Spleen (tissue), 11 donors: ENCODE results near the gene MCTP1. TPM values are rescaled to one million over a fixed set of nuclear protein-coding genes. Genes with fewer than 3 reads are reported as not detected.

ENCODE experiments used
- DNase-seq: peaks from one replicate; pipeline ENCODE4 v3.0.0-alpha.2; 2020
- H3K27ac ChIP-seq, 8 donors: fragments of 200-600 bp; sonication (generic) in 7 of 8; 1 replicate in 4 of 8; 2 replicates in 4 of 8; pipeline versions ENCODE4 v1.5.0 to v1.8.0; 2016 to 2021; ENCODE audit warnings: inconsistent platforms in 4 of 8, mild to moderate bottlenecking in 4 of 8, moderate library complexity in 1 of 8
- H3K27me3 ChIP-seq, 7 donors: fragments of 200-600 bp; sonication (generic) in 6 of 7; replicated peaks in 1 of 7; 1 replicate in 4 of 7; 2 replicates in 3 of 7; pipeline versions ENCODE4 v1.5.0 to v1.8.0; 2016 to 2021; ENCODE audit warnings: inconsistent platforms in 3 of 7, mild to moderate bottlenecking in 1 of 7
- H3K36me3 ChIP-seq, 6 donors: fragments of 200-600 bp; sonication (generic) in 5 of 6; 1 replicate in 4 of 6; 2 replicates in 2 of 6; pipeline versions ENCODE4 v1.5.0 to v1.8.0; 2016 to 2021; ENCODE audit warnings: inconsistent platforms in 2 of 6
- H3K4me1 ChIP-seq, 6 donors: fragments of 200-600 bp; sonication (generic) in 5 of 6; 1 replicate in 3 of 6; 2 replicates in 3 of 6; pipeline versions ENCODE4 v1.5.0 to v1.8.0; 2016 to 2021; ENCODE audit warnings: inconsistent platforms in 3 of 6
- H3K4me3 ChIP-seq, 8 donors: fragments of 200-600 bp; sonication (generic) in 7 of 8; 1 replicate in 4 of 8; 2 replicates in 4 of 8; pipeline versions ENCODE4 v1.5.0 to v1.8.0; 2016 to 2021; ENCODE audit warnings: inconsistent platforms in 4 of 8, mild to moderate bottlenecking in 4 of 8, moderate library complexity in 2 of 8
- H3K9me3 ChIP-seq, 8 donors: fragments of 200-600 bp; sonication (generic) in 7 of 8; 1 replicate in 4 of 8; 2 replicates in 4 of 8; pipeline versions ENCODE4 v1.5.0 to v1.8.0; 2016 to 2021; ENCODE audit warnings: inconsistent platforms in 4 of 8
- CTCF ChIP-seq, 11 experiments: fragments of 200-600 bp in 7 of 11; fragments of 450-650 bp in 4 of 11; sonication (generic) in 4 of 11; IDR thresholded peaks in 8 of 11; conservative IDR thresholded peaks in 3 of 11; 1 replicate in 7 of 11; 2 replicates in 4 of 11; pipeline versions ENCODE4 v1.4.0 to v1.8.0; 2016 to 2021; ENCODE audit warnings: antibody characterized with exemption in 11 of 11, inconsistent platforms in 4 of 11, mild to moderate bottlenecking in 1 of 11
- POLR2A ChIP-seq, 3 donors: fragments of 450-650 bp; IDR thresholded peaks; one replicate each; pipeline ENCODE4 v1.5.1; 2017; ENCODE audit warnings: antibody characterized with exemption in 3 of 3, mild to moderate bottlenecking in 1 of 3
- POLR2AphosphoS5 ChIP-seq, 3 donors: sonication (generic); formaldehyde crosslinking; IDR thresholded peaks; one replicate each; pipeline ENCODE4 v1.5.1; 2017; ENCODE audit warnings: antibody characterized with exemption in 3 of 3
- WGBS, 5 donors: extraction: QIAGEN DNeasy Blood & Tissue Kit in 3 of 5; methylation state at CpG; one replicate each; pipeline versions ENCODE4 v1.1.5 to v1.1.7; 2013 to 2018; 5-methylcytosine and 5-hydroxymethylcytosine counted together
- intact Hi-C: fragments of 100-400 bp; cut with DNase I; formaldehyde crosslinking; loops from one replicate; pipeline ENCODE4 v1.15.0; 2023; ENCODE audit warnings: low total_unique reads
- polyA plus RNA-seq, 3 donors: library from polyadenylated mRNA; stranded (reverse); fragments of 200-250 nt; gene quantifications; one replicate each; pipeline ENCODE4 v1.2.1, GENCODE V29; 2013
- total RNA-seq, 7 donors: library from RNA; depleted of rRNA in 3 of 7; stranded (reverse); fragments of >200 nt in 3 of 7; fragmentation: NEBNext Ultra II Directional in 4 of 7; extraction: Animal tissue kit (Norgen Biotek cat#: 25700) in 4 of 7; gene quantifications; one replicate each; pipeline versions ENCODE4 v1.1.0 to v1.2.1, GENCODE V29; 2016 to 2021
- donor health status: healthy with polysubstance abuse.
- donor health status: DM: no; HTN: no; CAD: no; lungs with moderate emphysema.
- donor health status: DM: no; HTN: no; CAD: no.
- donor health status: Bipolar disorder and iron deficiency.
- donor health status: healthy.
- donor health status: DM: no; HTN: no; CAD: no.
- donor health status: DM: yes; HTN: yes; CAD: no.

Gene MCTP1
- total and polyA plus RNA-seq, 10 donors, result 1.2 to 57.2 (median 29.4) TPM

GRCh38 chr5:95221234-95221633 lies 63.7 kb downstream of the MCTP1 start:
- TF ChIP-seq POLR2A (IDR thresholded peaks at IDR 0.05), result no peak
- no peak for TF ChIP-seq CTCF (IDR thresholded peaks at IDR 0.05 in 8 of 11, conservative IDR thresholded peaks at IDR 0.05 in 3 of 11)
- TF ChIP-seq POLR2AphosphoS5 (IDR thresholded peaks at IDR 0.05), result no peak
- DNase-seq, result no peak
- Histone ChIP-seq H3K4me3 (no peak overlapping the region), H3K36me3 (no peaks in the 10 kb centered on the region), H3K9me3 (no peaks in the 10 kb centered on the region), H3K4me1 (no peaks in the 10 kb centered on the region), H3K27me3 (no peaks in the 10 kb centered on the region), H3K27ac (no peak overlapping the region)
- intact Hi-C loops, result no loop called here
- WGBS, 5 donors, result 83 to 93% (median 90%) methylated on average over 2 of the region's 2 CpGs

- Histone ChIP-seq H3K27ac (no peak overlapping the region), H3K4me1 (no peaks in the 10 kb centered on the region), H3K9me3 (no peaks in the 10 kb centered on the region), H3K36me3 (no peaks in the 10 kb centered on the region), H3K4me3 (no peak overlapping the region), H3K27me3 (no peaks in the 10 kb centered on the region)
- TF ChIP-seq CTCF (IDR thresholded peaks at IDR 0.05 in 8 of 11, conservative IDR thresholded peaks at IDR 0.05 in 3 of 11) (no peak), POLR2A (IDR thresholded peaks at IDR 0.05) (no peak), POLR2AphosphoS5 (IDR thresholded peaks at IDR 0.05) (no peak)
- intact Hi-C loops, result no loop called here
- DNase-seq, result no peak
- WGBS, 5 donors, result 73 to 87% (median 84%) methylated on average over 1 of the region's 1 CpG
Observed at GRCh38 chr5:95220381-95220780, 64.5 kb downstream of the MCTP1 start.

GRCh38 chr5:95219411-95219810 lies 65.5 kb downstream of the MCTP1 start:
- no peaks in the 10 kb centered on the region for H3K9me3 ChIP-seq
- 82 to 96% (median 88%) methylated on average over 3 of the region's 3 CpGs for WGBS, 5 donors
- no peak for DNase-seq
- no peak overlapping the region for H3K27ac ChIP-seq
- no peak for TF ChIP-seq CTCF (IDR thresholded peaks at IDR 0.05 in 8 of 11, conservative IDR thresholded peaks at IDR 0.05 in 3 of 11)
- no peak for TF ChIP-seq POLR2AphosphoS5 (IDR thresholded peaks at IDR 0.05)
- TF ChIP-seq POLR2A (IDR thresholded peaks at IDR 0.05), result no peak
- intact Hi-C loops, result no loop called here
- H3K4me3 ChIP-seq, result no peak overlapping the region
- no peaks in the 10 kb centered on the region for H3K4me1 ChIP-seq
- no peaks in the 10 kb centered on the region for H3K27me3 ChIP-seq
- no peaks in the 10 kb centered on the region for H3K36me3 ChIP-seq

- H3K4me1 ChIP-seq, result no peaks in the 10 kb centered on the region
- no peak overlapping the region for H3K27ac ChIP-seq
- no peaks in the 10 kb centered on the region for H3K27me3 ChIP-seq
- 79 to 91% (median 87%) methylated on average over 2 of the region's 2 CpGs for WGBS, 5 donors
- DNase-seq, result no peak
- no peak overlapping the region for H3K4me3 ChIP-seq
- H3K9me3 ChIP-seq, result no peaks in the 10 kb centered on the region
- H3K36me3 ChIP-seq, result no peaks in the 10 kb centered on the region
- TF ChIP-seq POLR2AphosphoS5 (IDR thresholded peaks at IDR 0.05), result no peak
- no peak for TF ChIP-seq CTCF (IDR thresholded peaks at IDR 0.05 in 8 of 11, conservative IDR thresholded peaks at IDR 0.05 in 3 of 11)
- TF ChIP-seq POLR2A (IDR thresholded peaks at IDR 0.05), result no peak
- intact Hi-C loops, result no loop called here
Observed at GRCh38 chr5:95217881-95218280, 67.0 kb downstream of the MCTP1 start.
